Hepatocyte (in vitro differentiated cells): ENCODE results near the gene RFFL.

ENCODE experiments used
- EZH2 ChIP-seq: fragments of 200-600 bp; sonication (generic); IDR thresholded peaks from 2 replicates; pipeline ENCODE4 v1.6.1; 2016; ENCODE audit warnings: antibody characterized with exemption, mild to moderate bottlenecking, borderline replicate concordance
- EZH2phosphoT487 ChIP-seq: fragments of 200-600 bp; sonication (generic); IDR thresholded peaks from one replicate; pipeline ENCODE4 v1.6.1; 2018; ENCODE audit warnings: antibody characterized with exemption, mild to moderate bottlenecking, low read depth, moderate library complexity; ENCODE audit not compliant: unreplicated experiment, severe bottlenecking
- TF ChIP-seq, protein P1 (sequence below): fragments of 200-600 bp; sonication (generic); IDR thresholded peaks from 2 replicates; pipeline ENCODE4 v1.5.1; 2016; ENCODE audit warnings: antibody characterized with exemption, mild to moderate bottlenecking; ENCODE audit not compliant: poor library complexity

- TF ChIP-seq, protein P1, sequence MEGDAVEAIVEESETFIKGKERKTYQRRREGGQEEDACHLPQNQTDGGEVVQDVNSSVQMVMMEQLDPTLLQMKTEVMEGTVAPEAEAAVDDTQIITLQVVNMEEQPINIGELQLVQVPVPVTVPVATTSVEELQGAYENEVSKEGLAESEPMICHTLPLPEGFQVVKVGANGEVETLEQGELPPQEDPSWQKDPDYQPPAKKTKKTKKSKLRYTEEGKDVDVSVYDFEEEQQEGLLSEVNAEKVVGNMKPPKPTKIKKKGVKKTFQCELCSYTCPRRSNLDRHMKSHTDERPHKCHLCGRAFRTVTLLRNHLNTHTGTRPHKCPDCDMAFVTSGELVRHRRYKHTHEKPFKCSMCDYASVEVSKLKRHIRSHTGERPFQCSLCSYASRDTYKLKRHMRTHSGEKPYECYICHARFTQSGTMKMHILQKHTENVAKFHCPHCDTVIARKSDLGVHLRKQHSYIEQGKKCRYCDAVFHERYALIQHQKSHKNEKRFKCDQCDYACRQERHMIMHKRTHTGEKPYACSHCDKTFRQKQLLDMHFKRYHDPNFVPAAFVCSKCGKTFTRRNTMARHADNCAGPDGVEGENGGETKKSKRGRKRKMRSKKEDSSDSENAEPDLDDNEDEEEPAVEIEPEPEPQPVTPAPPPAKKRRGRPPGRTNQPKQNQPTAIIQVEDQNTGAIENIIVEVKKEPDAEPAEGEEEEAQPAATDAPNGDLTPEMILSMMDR: no peak
- TF ChIP-seq EZH2 (no peak), EZH2phosphoT487 (no peak)
Measured at GRCh38 chr17:35087731-35088355, 24.3 kb upstream of the RFFL start.
